ENCODE measurements around the gene CCL27. TPM values are rescaled to one million over a fixed set of nuclear protein-coding genes. Genes with fewer than 3 reads are reported as not detected.

The CCL27 gene
- total and polyA plus RNA-seq, 2 of the 8 experiments (the other 6 are each of a cell fraction or from before 2014, with no cell fraction given) = 0.42 TPM; not detected in 1

DNA sequence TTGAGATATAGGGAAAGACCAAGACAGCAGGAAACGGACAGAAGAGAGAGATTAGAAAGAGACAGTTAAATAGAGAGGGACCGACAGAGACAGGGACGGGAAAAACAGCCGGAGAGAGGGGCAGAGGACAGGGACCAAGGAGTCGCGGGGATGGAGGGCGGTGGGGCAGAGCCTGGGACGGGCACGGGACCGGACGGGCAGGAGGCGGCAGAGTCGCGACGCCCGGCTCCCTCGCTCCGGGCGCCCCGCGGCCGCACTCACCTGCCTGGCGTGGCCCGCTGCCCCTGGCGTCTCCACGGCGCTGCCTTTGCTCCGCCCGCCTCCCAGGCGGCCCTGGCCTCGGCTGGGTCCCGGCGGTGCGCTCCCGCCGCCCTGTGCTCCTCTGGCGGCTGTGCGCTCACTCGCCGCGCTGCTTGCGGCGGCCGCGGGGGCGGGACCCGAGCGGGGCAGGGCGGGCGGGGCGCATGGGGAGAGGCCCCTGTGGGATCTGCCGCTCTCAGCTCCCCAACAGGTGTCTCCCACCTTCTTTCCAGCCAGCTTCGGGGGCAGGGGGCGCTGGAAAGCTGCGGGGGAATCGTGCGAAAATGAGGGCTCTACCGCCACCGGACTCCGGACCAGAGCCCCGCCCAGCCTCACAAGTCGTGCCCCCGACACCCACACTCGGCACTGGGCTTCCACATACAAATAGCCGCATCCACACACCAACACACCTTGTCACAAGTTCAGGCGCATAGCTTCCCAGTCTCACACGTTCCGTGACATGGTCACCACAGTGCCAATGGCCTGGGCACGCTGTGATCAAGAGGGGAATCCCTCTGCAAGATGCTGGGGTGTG, 33.6 kb downstream of the CCL27 start, which contains the start of gene ARID3C:
ARID3C (minus strand) TSS at position 411 of the 835 bp plus-strand sequence. CDS start 1,052 bp downstream, outside the sequence.
- Histone ChIP-seq H2AFZ (ENCODE audit: low read length) (0 out of 2 replicates have a peak within 1 kb of the TSS, but pooled peaks have one; percentile 20), H2BK12ac (ENCODE audit: low read depth, low read length) (0 out of 2 replicates have a peak within 1 kb of the TSS, but pooled peaks have one; percentile 71), H2BK20ac (ENCODE audit: low read length) (no peak within 1 kb of the TSS), H3K36me3 (ENCODE audit: control insufficient read depth in 2 of 4, insufficient read depth in 4 of 4, low read length in 3 of 4) (no peaks in the 10 kb centered on the region; a peak in 1 of 8 replicates), H3K4me3 (ENCODE audit: extremely low read depth in 1 of 4, insufficient read depth in 2 of 4, low read depth in 3 of 4, low read length in 4 of 4) (peak within 1 kb of the TSS; percentile 9 to 59 (median 40)), H3K23ac (ENCODE audit: insufficient read length) (no peak within 1 kb of the TSS), H3K9ac (replicated peaks in 1 of 4; ENCODE audit: extremely low read depth in 1 of 4, low read depth in 3 of 4, low read length in 3 of 4) (no peak within 1 kb of the TSS), H3K9me3 (ENCODE audit: insufficient read depth in 2 of 2, low read depth in 1 of 2, low read length in 1 of 2) (no peaks in the 10 kb centered on the region), H3K56ac (replicated peaks; ENCODE audit: insufficient read length, low read depth, low read length) (no peak within 1 kb of the TSS), H2BK15ac (ENCODE audit: low read length) (0 out of 2 replicates have a peak within 1 kb of the TSS, but pooled peaks have one; percentile 20), H3K18ac (ENCODE audit: extremely low read depth, low read length) (no peak within 1 kb of the TSS), H4K8ac (ENCODE audit: extremely low read depth, insufficient read depth, low read length) (peak within 1 kb of the TSS; percentile 69; the same call in 1 of the 2 replicates), H4K20me1 (replicated peaks in 1 of 2; ENCODE audit: control insufficient read depth in 1 of 2, insufficient read depth in 2 of 2, low read length in 2 of 2) (peaks cover 0 to 6% of the 10 kb centered on the region in 2 experiments), H4K91ac (replicated peaks; ENCODE audit: insufficient read length, low read length) (no peak within 1 kb of the TSS), H2BK5ac (ENCODE audit: low read depth, low read length) (no peak within 1 kb of the TSS), H3K79me1 (ENCODE audit: low read depth, low read length) (no peaks in the 10 kb centered on the region), H4K5ac (ENCODE audit: insufficient read length, low read depth, low read length) (no peak within 1 kb of the TSS), H3K23me2 (ENCODE audit: low read depth, low read length) (peaks cover 9% of the 10 kb centered on the region), H3K4me2 (ENCODE audit: insufficient read depth in 1 of 2, low read depth in 2 of 2, low read length in 2 of 2) (peak within 1 kb of the TSS; percentile 62 to 87), H3K4ac (replicated peaks; ENCODE audit: insufficient read length, low read depth, low read length) (no peak within 1 kb of the TSS), H3K14ac (ENCODE audit: insufficient read length) (no peak within 1 kb of the TSS), H3K4me1 (replicated peaks in 1 of 4; ENCODE audit: control insufficient read depth in 3 of 4, insufficient read depth in 4 of 4, low read length in 3 of 4) (peaks cover 0 to 18% (median 6%) of the 10 kb centered on the region in 4 experiments; a peak in 6 of 7 replicates), H3K79me2 (ENCODE audit: control insufficient read depth in 1 of 2, insufficient read depth in 2 of 2, low read length in 2 of 2) (no peaks in the 10 kb centered on the region), H2AK5ac (ENCODE audit: low read depth, low read length) (no peak within 1 kb of the TSS), H2BK120ac (replicated peaks; ENCODE audit: low read depth, low read length) (no peak within 1 kb of the TSS), H3K27me3 (replicated peaks in 1 of 4; ENCODE audit: control insufficient read depth in 3 of 4, extremely low read depth in 1 of 4, insufficient read depth in 3 of 4, low read length in 3 of 4) (peaks cover 58 to 75% (median 74%) of the 10 kb centered on the region in 4 experiments), H3K27ac (ENCODE audit: low read depth, low read length) (no peak within 1 kb of the TSS)
- peak; percentile 48; the same call in 1 of the 2 replicates for TF ChIP-seq GABPA (IDR thresholded peaks at IDR 0.05; ENCODE audit: borderline replicate concordance, insufficient read depth, low read length)
- peak; percentile 65 for TF ChIP-seq EZH2 (IDR thresholded peaks at IDR 0.05; ENCODE audit: low read depth, low read length, severe bottlenecking)
- TF ChIP-seq CBX5 (IDR thresholded peaks at IDR 0.05; ENCODE audit: low read depth, low read length) = no peak
- TF ChIP-seq RBBP5 (IDR thresholded peaks at IDR 0.05; ENCODE audit: borderline replicate concordance, low read depth, low read length) = 0 out of 2 replicates have a peak, but pooled peaks have one; percentile 43
- peak; percentile 79 for TF ChIP-seq SUZ12 (IDR thresholded peaks at IDR 0.05; ENCODE audit: low read length)
- TF ChIP-seq TAF1 (IDR thresholded peaks at IDR 0.05; ENCODE audit: low read depth, low read length) = no peak
- TF ChIP-seq KDM4A (IDR thresholded peaks at IDR 0.05; ENCODE audit: low read depth, low read length, severe bottlenecking) = peak; percentile 91
- CTCF ChIA-PET (ENCODE audit: partially characterized antibody) = interaction anchor here (0.6 to 18.5 kb wide), 10 partner anchors 9 to 296 kb away, joined by 3 to 401 read pairs (median 4); partner anchors contain the start of genes DCTN3, RPP25L and SIGMAR1
- FAIRE-seq (no peak), DNase-seq (ENCODE audit: low read depth in 1 of 2, low spot score in 2 of 2) (peak in 1 of 2 experiments; percentile 70)
- WGBS, 2 experiments (ENCODE audit: extremely low coverage in 1 of 2, insufficient coverage in 1 of 2, insufficient read length in 1 of 2, insufficient replicate concordance in 2 of 2, low coverage in 1 of 2, low lambda C conversion rate in 2 of 2, missing lambda C conversion rate in 1 of 2) = 4% methylated on average over 37 of the region's 69 CpGs; no CpG with 5 or more reads in 1 of the 2 experiments
- POLR2A ChIA-PET (ENCODE audit: partially characterized antibody) = interaction anchor here (0.6 to 11.3 kb wide), 7 partner anchors 11 to 51 kb away, joined by 3 to 127 read pairs (median 3); partner anchors contain the start of genes GALT, IL11RA and RPP25L

Data from H1 (cell line).